Measurements from ENCODE around the gene MMP21.

DNA sequence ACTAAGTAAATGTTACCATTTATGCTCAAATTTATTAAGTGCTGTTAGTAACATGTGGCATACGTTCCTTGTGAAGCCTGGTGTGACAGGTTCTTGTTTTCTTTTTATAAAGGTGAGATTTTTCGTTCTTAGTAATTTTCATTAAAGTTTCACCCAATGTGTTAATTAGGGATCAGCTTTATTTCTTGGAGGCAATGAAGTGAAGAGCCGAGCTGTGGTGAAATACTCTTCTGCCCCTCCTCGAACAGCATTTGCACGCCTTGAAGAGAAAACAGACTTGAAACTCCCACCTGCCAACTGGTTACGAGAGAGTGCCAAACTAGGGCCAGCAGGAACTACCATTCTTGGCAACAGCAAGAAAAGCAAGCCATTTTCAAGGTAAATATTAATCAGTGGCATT, 54.6 kb downstream of the MMP21 start:
- TF ChIP-seq YY1 (IDR thresholded peaks at IDR 0.05; ENCODE audit: insufficient read depth, insufficient read length) = no peak
- TF ChIP-seq ZNF274 (IDR thresholded peaks at IDR 0.05; ENCODE audit: low read depth, low read length) = no peak

Data from NT2/D1 (cell line).